WTC11 (cell line): ENCODE data around the gene GRM5. TPM values are rescaled to one million over a fixed set of nuclear protein-coding genes. Genes with fewer than 3 reads are reported as not detected.

Experiments used
- ATAC-seq: fragments of 200-7000 bp; cut with Tn5 transposase; 2 replicates; pipeline ENCODE4 v1.10.0; 2021; ENCODE audit warnings: mild to moderate bottlenecking, moderate library complexity
- CTCF ChIA-PET: fragments of 300-600 bp; sonication (Branson Sonifier 250); formaldehyde crosslinking; loops from one replicate; lab custom pipeline; 2021; ENCODE audit warnings: antibody characterized with exemption; lab: Charles Lee
- POLR2A ChIA-PET: fragments of 350-600 bp; sonication (Branson Sonifier 250); formaldehyde crosslinking; loops from one replicate; lab custom pipeline; 2021; ENCODE audit warnings: antibody characterized with exemption; lab: Charles Lee
- DNase-seq: peaks from one replicate; pipeline ENCODE4 v3.0.0; 2021; ENCODE audit warnings: low spot score
- H3K27ac Mint-ChIP-seq: 2 replicates; pipeline ENCODE4 v1.8.0; 2021; ENCODE audit warnings: mixed read lengths
- H3K27me3 Mint-ChIP-seq: 2 replicates; pipeline ENCODE4 v1.8.0; 2021; ENCODE audit warnings: low read depth, mild to moderate bottlenecking, moderate library complexity, mixed read lengths
- H3K36me3 Mint-ChIP-seq: 2 replicates; pipeline ENCODE4 v1.8.0; 2021; ENCODE audit warnings: mixed read lengths
- H3K4me1 Mint-ChIP-seq: 2 replicates; pipeline ENCODE4 v1.8.0; 2022; ENCODE audit warnings: mixed read lengths
- H3K4me3 Mint-ChIP-seq: 2 replicates; pipeline ENCODE4 v1.8.0; 2021; ENCODE audit warnings: mild to moderate bottlenecking, moderate library complexity, mixed read lengths
- H3K9me3 Mint-ChIP-seq: 2 replicates; pipeline ENCODE4 v1.8.0; 2021; ENCODE audit warnings: mixed read lengths
- CREM ChIP-seq: sonication (generic); formaldehyde crosslinking; IDR thresholded peaks from 2 replicates; pipeline ENCODE4 v1.8.1; 2022; ENCODE audit warnings: mild to moderate bottlenecking, missing genetic modification reagents, moderate library complexity
- E2F4 ChIP-seq: sonication (generic); formaldehyde crosslinking; IDR thresholded peaks from 2 replicates; pipeline ENCODE4 v1.8.1; 2022; ENCODE audit warnings: low read depth, mild to moderate bottlenecking, moderate library complexity, missing genetic modification reagents, borderline replicate concordance
- E2F5 ChIP-seq: sonication (generic); formaldehyde crosslinking; IDR thresholded peaks from 2 replicates; pipeline ENCODE4 v1.8.1; 2022; ENCODE audit warnings: mild to moderate bottlenecking, moderate library complexity, missing genetic modification reagents
- FOXP4 ChIP-seq: sonication (generic); formaldehyde crosslinking; IDR thresholded peaks from 2 replicates; pipeline ENCODE4 v1.8.0; 2022; ENCODE audit warnings: mild to moderate bottlenecking, missing genetic modification reagents
- GABPB1 ChIP-seq: sonication (generic); formaldehyde crosslinking; IDR thresholded peaks from 2 replicates; pipeline ENCODE4 v1.8.1; 2023; ENCODE audit warnings: mild to moderate bottlenecking, missing genetic modification reagents
- GTF2I ChIP-seq: fragments of 250-450 bp; sonication (Bioruptor Pico); conservative IDR thresholded peaks from 2 replicates; pipeline ENCODE4 v1.4.0; 2021; ENCODE audit warnings: mild to moderate bottlenecking
- JAZF1 ChIP-seq: fragments of 250-450 bp; sonication (Bioruptor Pico); IDR thresholded peaks from 2 replicates; pipeline ENCODE4 v1.9.0; 2021; ENCODE audit warnings: moderate library complexity, mild to moderate bottlenecking, inconsistent platforms
- MAX ChIP-seq: sonication (generic); formaldehyde crosslinking; IDR thresholded peaks from 2 replicates; pipeline ENCODE4 v1.8.0; 2022; ENCODE audit warnings: mild to moderate bottlenecking, missing genetic modification reagents
- NR1H2 ChIP-seq: sonication (generic); formaldehyde crosslinking; IDR thresholded peaks from 2 replicates; pipeline ENCODE4 v1.9.0; 2021; ENCODE audit warnings: mild to moderate bottlenecking, moderate library complexity, missing genetic modification reagents
- NR3C1 ChIP-seq: sonication (generic); formaldehyde crosslinking; conservative IDR thresholded peaks from 2 replicates; pipeline ENCODE4 v1.8.1; 2023; ENCODE audit warnings: low read depth, mild to moderate bottlenecking, missing genetic modification reagents
- RORB ChIP-seq: fragments of 250-450 bp; sonication (Bioruptor Pico); IDR thresholded peaks from 2 replicates; pipeline ENCODE4 v1.9.0; 2021; ENCODE audit warnings: mild to moderate bottlenecking
- TCF7 ChIP-seq: sonication (generic); formaldehyde crosslinking; IDR thresholded peaks from 2 replicates; pipeline ENCODE4 v1.8.0; 2022; ENCODE audit warnings: mild to moderate bottlenecking, low read depth, missing genetic modification reagents, moderate library complexity
- TEAD1 ChIP-seq: sonication (generic); formaldehyde crosslinking; IDR thresholded peaks from 2 replicates; pipeline ENCODE4 v1.8.0; 2022; ENCODE audit warnings: mild to moderate bottlenecking, missing genetic modification reagents
- TEAD4 ChIP-seq: sonication (generic); formaldehyde crosslinking; IDR thresholded peaks from 2 replicates; pipeline ENCODE4 v1.8.0; 2022; ENCODE audit warnings: mild to moderate bottlenecking, missing genetic modification reagents
- USF2 ChIP-seq: sonication (generic); formaldehyde crosslinking; IDR thresholded peaks from 2 replicates; pipeline ENCODE4 v1.8.1; 2023; ENCODE audit warnings: mild to moderate bottlenecking, missing genetic modification reagents, moderate library complexity
- ZNF232 ChIP-seq: sonication (generic); formaldehyde crosslinking; IDR thresholded peaks from 2 replicates; pipeline ENCODE4 v1.8.0; 2022; ENCODE audit warnings: mild to moderate bottlenecking, missing genetic modification reagents
- ZNF396 ChIP-seq: fragments of 250-450 bp; sonication (Bioruptor Pico); IDR thresholded peaks from 2 replicates; pipeline ENCODE4 v1.8.0; 2021; ENCODE audit warnings: mild to moderate bottlenecking, moderate library complexity, borderline replicate concordance
- total RNA-seq: library from RNA; stranded (reverse); gene quantifications from 3 replicates; pipeline ENCODE4 v1.2.3, GENCODE V29; 2021
- TF ChIP-seq, protein P1 (sequence below): fragments of 250-450 bp; sonication (Bioruptor Pico); IDR thresholded peaks from 2 replicates; pipeline ENCODE4 v1.9.0; 2021; ENCODE audit warnings: moderate library complexity, mild to moderate bottlenecking, inconsistent platforms, borderline replicate concordance
- TF ChIP-seq, protein P2 (sequence below): sonication (generic); formaldehyde crosslinking; IDR thresholded peaks from 2 replicates; pipeline ENCODE4 v1.8.1; 2022; ENCODE audit warnings: mild to moderate bottlenecking, missing genetic modification reagents, moderate library complexity, borderline replicate concordance
- TF ChIP-seq, protein P3 (sequence below): sonication (generic); formaldehyde crosslinking; conservative IDR thresholded peaks from 2 replicates; pipeline ENCODE4 v1.8.1; 2023; ENCODE audit warnings: mild to moderate bottlenecking, low read depth, missing genetic modification reagents, moderate library complexity

The GRM5 gene
- total RNA-seq, 1 experiment from 2014 or later, result 0.13 TPM

- ATAC-seq, result no peak
- POLR2A ChIA-PET, result no interaction called here
- TF ChIP-seq NR3C1 (CRISPR knock-in tag) (no peak), MAX (CRISPR knock-in tag) (no peak), RORB (no peak), JAZF1 (CRISPR knock-in tag) (no peak), USF2 (no peak), ZNF396 (CRISPR knock-in tag) (no peak), GABPB1 (CRISPR knock-in tag) (no peak), TCF7 (no peak), FOXP4 (CRISPR knock-in tag) (no peak), NR1H2 (CRISPR knock-in tag) (no peak), ZNF232 (CRISPR knock-in tag) (no peak), E2F4 (CRISPR knock-in tag) (no peak), TEAD1 (CRISPR knock-in tag) (no peak), TEAD4 (CRISPR knock-in tag) (no peak), CREM (no peak), GTF2I (CRISPR knock-in tag) (no peak), E2F5 (CRISPR knock-in tag) (no peak)
- TF ChIP-seq, protein P1, sequence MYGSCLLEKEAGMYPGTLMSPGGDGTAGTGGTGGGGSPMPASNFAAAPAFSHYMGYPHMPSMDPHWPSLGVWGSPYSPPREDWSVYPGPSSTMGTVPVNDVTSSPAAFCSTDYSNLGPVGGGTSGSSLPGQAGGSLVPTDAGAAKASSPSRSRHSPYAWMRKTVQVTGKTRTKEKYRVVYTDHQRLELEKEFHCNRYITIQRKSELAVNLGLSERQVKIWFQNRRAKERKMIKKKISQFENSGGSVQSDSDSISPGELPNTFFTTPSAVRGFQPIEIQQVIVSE, result no peak
- TF ChIP-seq, protein P2, sequence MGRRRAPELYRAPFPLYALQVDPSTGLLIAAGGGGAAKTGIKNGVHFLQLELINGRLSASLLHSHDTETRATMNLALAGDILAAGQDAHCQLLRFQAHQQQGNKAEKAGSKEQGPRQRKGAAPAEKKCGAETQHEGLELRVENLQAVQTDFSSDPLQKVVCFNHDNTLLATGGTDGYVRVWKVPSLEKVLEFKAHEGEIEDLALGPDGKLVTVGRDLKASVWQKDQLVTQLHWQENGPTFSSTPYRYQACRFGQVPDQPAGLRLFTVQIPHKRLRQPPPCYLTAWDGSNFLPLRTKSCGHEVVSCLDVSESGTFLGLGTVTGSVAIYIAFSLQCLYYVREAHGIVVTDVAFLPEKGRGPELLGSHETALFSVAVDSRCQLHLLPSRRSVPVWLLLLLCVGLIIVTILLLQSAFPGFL (CRISPR knock-in tag), result no peak
- TF ChIP-seq, protein P3, sequence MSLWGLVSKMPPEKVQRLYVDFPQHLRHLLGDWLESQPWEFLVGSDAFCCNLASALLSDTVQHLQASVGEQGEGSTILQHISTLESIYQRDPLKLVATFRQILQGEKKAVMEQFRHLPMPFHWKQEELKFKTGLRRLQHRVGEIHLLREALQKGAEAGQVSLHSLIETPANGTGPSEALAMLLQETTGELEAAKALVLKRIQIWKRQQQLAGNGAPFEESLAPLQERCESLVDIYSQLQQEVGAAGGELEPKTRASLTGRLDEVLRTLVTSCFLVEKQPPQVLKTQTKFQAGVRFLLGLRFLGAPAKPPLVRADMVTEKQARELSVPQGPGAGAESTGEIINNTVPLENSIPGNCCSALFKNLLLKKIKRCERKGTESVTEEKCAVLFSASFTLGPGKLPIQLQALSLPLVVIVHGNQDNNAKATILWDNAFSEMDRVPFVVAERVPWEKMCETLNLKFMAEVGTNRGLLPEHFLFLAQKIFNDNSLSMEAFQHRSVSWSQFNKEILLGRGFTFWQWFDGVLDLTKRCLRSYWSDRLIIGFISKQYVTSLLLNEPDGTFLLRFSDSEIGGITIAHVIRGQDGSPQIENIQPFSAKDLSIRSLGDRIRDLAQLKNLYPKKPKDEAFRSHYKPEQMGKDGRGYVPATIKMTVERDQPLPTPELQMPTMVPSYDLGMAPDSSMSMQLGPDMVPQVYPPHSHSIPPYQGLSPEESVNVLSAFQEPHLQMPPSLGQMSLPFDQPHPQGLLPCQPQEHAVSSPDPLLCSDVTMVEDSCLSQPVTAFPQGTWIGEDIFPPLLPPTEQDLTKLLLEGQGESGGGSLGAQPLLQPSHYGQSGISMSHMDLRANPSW (CRISPR knock-in tag), result no peak
- H3K27ac Mint-ChIP-seq, result no peak overlapping the region
- CTCF ChIA-PET, result interaction anchor here (1.9 kb wide), 1 partner anchor 11 kb away, joined by 17 read pairs; no protein-coding TSS in a partner anchor
- H3K4me1 Mint-ChIP-seq, result no peaks in the 10 kb centered on the region
- DNase-seq, result no peak
- H3K36me3 Mint-ChIP-seq, result no peaks in the 10 kb centered on the region
- H3K4me3 Mint-ChIP-seq, result no peak overlapping the region
- no peaks in the 10 kb centered on the region for H3K27me3 Mint-ChIP-seq
- H3K9me3 Mint-ChIP-seq, result no peaks in the 10 kb centered on the region
Measured at GRCh38 chr11:88474655-88475054, 591.1 kb downstream of the GRM5 start.
